NT2/D1 (cell line): ENCODE data around the gene IWS1.

Source experiments
- DNase-seq: peaks from one replicate; pipeline ENCODE4 v3.0.0-alpha.2; 2011; ENCODE audit warnings: low read depth, low spot score
- H3K27me3 ChIP-seq: 2 replicates; pipeline ENCODE4 v1.6.0; 2011; ENCODE audit warnings: mild to moderate bottlenecking; ENCODE audit not compliant: insufficient read length, insufficient read depth
- H3K36me3 ChIP-seq: 2 replicates; pipeline ENCODE4 v1.6.1; 2011; ENCODE audit warnings: mild to moderate bottlenecking, low read length, mixed read lengths; ENCODE audit not compliant: insufficient read depth, insufficient read length
- H3K4me1 ChIP-seq: 2 replicates; pipeline ENCODE4 v1.5.1; 2011; ENCODE audit not compliant: insufficient read depth, insufficient read length
- H3K4me3 ChIP-seq: 2 replicates; pipeline ENCODE4 v1.5.1; 2011; ENCODE audit warnings: low read depth; ENCODE audit not compliant: insufficient read length
- H3K9ac ChIP-seq: 2 replicates; pipeline ENCODE4 v1.6.0; 2011; ENCODE audit warnings: low read depth; ENCODE audit not compliant: insufficient read length
- H3K9me3 ChIP-seq: 2 replicates; pipeline ENCODE4 v1.5.1; 2011; ENCODE audit warnings: mild to moderate bottlenecking, low read length; ENCODE audit not compliant: insufficient read depth
- SUZ12 ChIP-seq: IDR thresholded peaks from 2 replicates; pipeline ENCODE4 v1.6.1; 2011; ENCODE audit not compliant: insufficient read length, insufficient read depth; ENCODE audit errors: extremely low read depth
- YY1 ChIP-seq: IDR thresholded peaks from 2 replicates; pipeline ENCODE4 v1.6.1; 2011; ENCODE audit not compliant: insufficient read length, insufficient read depth
- ZNF274 ChIP-seq: IDR thresholded peaks from 2 replicates; pipeline ENCODE4 v1.6.1; 2011; ENCODE audit warnings: mild to moderate bottlenecking, low read depth, low read length

IWS1 gene

GRCh38 chr2:127482031-127482430, 44.3 kb downstream of the IWS1 start:
- H3K9me3 ChIP-seq = no peaks in the 10 kb centered on the region
- no peak overlapping the region for H3K4me3 ChIP-seq
- H3K4me1 ChIP-seq = no peaks in the 10 kb centered on the region
- H3K9ac ChIP-seq = no peak overlapping the region
- H3K36me3 ChIP-seq = peaks cover 63% of the 10 kb centered on the region
- TF ChIP-seq ZNF274 (no peak), YY1 (no peak), SUZ12 (no peak)
- no peak for DNase-seq
- no peaks in the 10 kb centered on the region for H3K27me3 ChIP-seq

- Histone ChIP-seq H3K36me3 (peaks cover 45% of the 10 kb centered on the region), H3K4me3 (no peak overlapping the region), H3K4me1 (no peaks in the 10 kb centered on the region), H3K27me3 (no peaks in the 10 kb centered on the region), H3K9me3 (peaks cover 9% of the 10 kb centered on the region), H3K9ac (peak overlapping the region; percentile 58)
- peak; percentile 91 for DNase-seq
- TF ChIP-seq ZNF274 (no peak), YY1 (no peak), SUZ12 (no peak)
Observed at GRCh38 chr2:127479866-127480743, 46.2 kb downstream of the IWS1 start.

GRCh38 chr2:127479219-127479825, 47.0 kb downstream of the IWS1 start:
- H3K9ac ChIP-seq = no peak overlapping the region
- H3K9me3 ChIP-seq = peaks cover 9% of the 10 kb centered on the region
- TF ChIP-seq SUZ12 = no peak
- TF ChIP-seq YY1 = no peak
- no peak for TF ChIP-seq ZNF274
- H3K27me3 ChIP-seq = no peaks in the 10 kb centered on the region
- H3K4me1 ChIP-seq = no peaks in the 10 kb centered on the region
- DNase-seq = peak; percentile 58
- peaks cover 37% of the 10 kb centered on the region for H3K36me3 ChIP-seq
- no peak overlapping the region for H3K4me3 ChIP-seq

GRCh38 chr2:127475788-127476187, 50.5 kb downstream of the IWS1 start:
- H3K9ac ChIP-seq = no peak overlapping the region
- H3K36me3 ChIP-seq = peaks cover 9% of the 10 kb centered on the region
- peaks cover 9% of the 10 kb centered on the region for H3K9me3 ChIP-seq
- no peak overlapping the region for H3K4me3 ChIP-seq
- no peak for DNase-seq
- no peaks in the 10 kb centered on the region for H3K4me1 ChIP-seq
- H3K27me3 ChIP-seq = no peaks in the 10 kb centered on the region
- TF ChIP-seq SUZ12 (no peak), YY1 (no peak), ZNF274 (no peak)

GRCh38 chr2:127472268-127472667, 54.0 kb downstream of the IWS1 start:
- Histone ChIP-seq H3K27me3 (no peaks in the 10 kb centered on the region), H3K36me3 (peaks cover 23% of the 10 kb centered on the region), H3K4me1 (no peaks in the 10 kb centered on the region), H3K9ac (no peak overlapping the region), H3K4me3 (no peak overlapping the region), H3K9me3 (peaks cover 9% of the 10 kb centered on the region)
- no peak for DNase-seq
- TF ChIP-seq YY1 = no peak
- TF ChIP-seq ZNF274 = no peak

GRCh38 chr2:127471286-127471988, 54.9 kb downstream of the IWS1 start:
- TF ChIP-seq YY1 = no peak
- TF ChIP-seq ZNF274 = no peak
- no peak for TF ChIP-seq SUZ12
- DNase-seq = no peak
- H3K36me3 ChIP-seq = peaks cover 26% of the 10 kb centered on the region
- H3K27me3 ChIP-seq = no peaks in the 10 kb centered on the region
- H3K4me3 ChIP-seq = no peak overlapping the region
- peaks cover 9% of the 10 kb centered on the region for H3K9me3 ChIP-seq
- H3K4me1 ChIP-seq = no peaks in the 10 kb centered on the region
- H3K9ac ChIP-seq = no peak overlapping the region

GRCh38 chr2:127469974-127470373, 56.3 kb downstream of the IWS1 start:
- Histone ChIP-seq H3K36me3 (peaks cover 26% of the 10 kb centered on the region), H3K4me3 (no peak overlapping the region), H3K9me3 (no peaks in the 10 kb centered on the region), H3K4me1 (no peaks in the 10 kb centered on the region), H3K9ac (no peak overlapping the region), H3K27me3 (no peaks in the 10 kb centered on the region)
- DNase-seq = no peak
- no peak for TF ChIP-seq YY1
- TF ChIP-seq SUZ12 = no peak
- TF ChIP-seq ZNF274 = no peak

GRCh38 chr2:127469051-127469450, 57.2 kb downstream of the IWS1 start:
- DNase-seq = no peak
- no peaks in the 10 kb centered on the region for H3K9me3 ChIP-seq
- TF ChIP-seq ZNF274 (no peak), YY1 (no peak), SUZ12 (no peak)
- no peak overlapping the region for H3K9ac ChIP-seq
- H3K4me3 ChIP-seq = no peak overlapping the region
- peaks cover 26% of the 10 kb centered on the region for H3K36me3 ChIP-seq
- H3K4me1 ChIP-seq = no peaks in the 10 kb centered on the region
- no peaks in the 10 kb centered on the region for H3K27me3 ChIP-seq
